Stimulated activated CD8-positive, alpha-beta memory T cell treated with anti-CD3 and anti-CD28 coated beads, Interleukin-12 subunit alpha, Interleukin-12 subunit beta, amount 100 ng/mL, for 24 hours (primary cell): Measurements from ENCODE around the gene LACC1.

Source experiments
- DNase-seq: peaks from one replicate; pipeline ENCODE4 v3.0.0-alpha.2; 2020; ENCODE audit errors: extremely low read depth

Gene LACC1

DNA sequence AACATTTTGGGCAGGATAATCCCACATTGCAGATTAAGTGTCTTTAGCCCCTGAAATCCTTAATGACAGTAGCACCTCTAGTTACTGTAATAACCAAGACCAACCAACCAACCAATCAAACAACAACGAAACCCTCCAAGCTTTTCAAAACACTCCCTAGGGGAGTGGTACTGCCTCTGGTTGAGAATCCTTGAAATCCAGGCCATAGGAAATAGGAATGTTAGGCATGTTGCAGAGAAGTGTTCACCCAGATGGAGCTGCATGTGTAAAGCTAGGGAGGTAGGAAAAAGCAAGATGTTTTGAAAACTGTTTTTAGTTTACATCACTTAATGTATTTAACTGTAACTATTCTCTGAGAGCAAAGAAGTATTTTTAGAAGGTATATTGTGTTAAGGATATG, 4.5 kb downstream of the LACC1 start:
- no peak for DNase-seq

DNA sequence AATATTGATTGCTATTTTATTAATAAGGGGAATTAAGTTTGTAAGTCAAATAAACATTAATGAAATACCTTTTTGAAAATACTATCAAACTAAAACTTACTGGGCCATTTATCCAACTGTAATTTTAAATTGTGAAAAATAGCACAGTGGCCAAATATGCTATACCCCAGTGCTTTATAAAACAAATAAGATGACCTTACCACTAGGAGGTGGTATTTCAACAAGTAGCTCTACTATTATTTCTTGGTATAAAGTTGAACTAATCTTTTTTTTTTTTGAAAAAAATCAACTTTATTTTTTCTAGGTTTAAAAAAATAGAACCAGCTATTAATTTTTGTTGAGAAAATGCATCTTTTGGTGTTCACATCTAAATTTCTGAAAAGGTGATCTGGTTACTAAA, 14.7 kb downstream of the LACC1 start:
- DNase-seq, result no peak

DNA sequence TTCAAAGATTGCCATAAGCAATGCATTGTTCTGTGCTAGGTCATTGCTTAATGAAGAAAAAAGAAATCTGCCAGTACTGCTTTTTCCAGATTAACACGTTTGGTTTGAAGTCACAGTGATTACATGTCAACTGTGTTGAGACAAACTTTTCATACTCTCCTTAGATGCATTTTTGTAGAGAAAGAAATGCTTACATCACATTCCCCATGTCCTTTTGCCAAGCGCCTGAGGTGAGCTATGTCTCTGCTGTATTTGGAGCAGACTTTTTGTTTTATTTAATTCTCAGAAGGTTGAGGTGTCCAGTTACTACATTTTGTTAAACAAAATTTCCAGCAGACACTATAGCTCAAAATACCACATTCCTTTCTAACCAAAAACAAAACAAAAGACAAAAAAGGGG, 16.2 kb downstream of the LACC1 start:
- no peak for DNase-seq

DNA sequence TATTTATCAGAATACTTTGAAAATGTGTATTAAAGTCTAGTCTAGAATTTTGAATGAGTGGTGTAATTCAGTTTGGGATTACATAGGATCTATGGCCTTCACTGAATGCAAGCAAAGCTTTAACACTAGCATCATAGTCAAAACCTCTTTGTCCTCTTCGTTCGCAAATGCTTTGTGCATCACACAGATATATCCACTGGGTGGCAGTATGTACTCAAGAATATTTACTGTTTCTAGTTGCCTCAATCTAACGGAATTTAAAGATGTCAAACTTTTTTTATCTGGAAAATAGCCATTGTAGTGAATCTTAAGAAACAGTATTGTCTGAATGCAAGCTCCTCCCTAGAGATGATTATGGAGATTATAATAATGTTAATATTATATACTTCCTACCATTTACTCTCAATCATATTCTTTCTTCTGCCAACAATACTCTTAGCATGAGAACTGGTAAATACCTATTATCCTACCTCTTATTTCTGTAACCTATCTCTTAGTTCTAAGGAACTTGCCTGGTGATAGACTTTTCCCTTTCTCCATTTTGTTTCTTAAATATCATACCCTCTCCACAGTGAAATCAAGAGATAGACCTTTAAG, 25.8 kb downstream of the LACC1 start:
- no peak for DNase-seq

DNA sequence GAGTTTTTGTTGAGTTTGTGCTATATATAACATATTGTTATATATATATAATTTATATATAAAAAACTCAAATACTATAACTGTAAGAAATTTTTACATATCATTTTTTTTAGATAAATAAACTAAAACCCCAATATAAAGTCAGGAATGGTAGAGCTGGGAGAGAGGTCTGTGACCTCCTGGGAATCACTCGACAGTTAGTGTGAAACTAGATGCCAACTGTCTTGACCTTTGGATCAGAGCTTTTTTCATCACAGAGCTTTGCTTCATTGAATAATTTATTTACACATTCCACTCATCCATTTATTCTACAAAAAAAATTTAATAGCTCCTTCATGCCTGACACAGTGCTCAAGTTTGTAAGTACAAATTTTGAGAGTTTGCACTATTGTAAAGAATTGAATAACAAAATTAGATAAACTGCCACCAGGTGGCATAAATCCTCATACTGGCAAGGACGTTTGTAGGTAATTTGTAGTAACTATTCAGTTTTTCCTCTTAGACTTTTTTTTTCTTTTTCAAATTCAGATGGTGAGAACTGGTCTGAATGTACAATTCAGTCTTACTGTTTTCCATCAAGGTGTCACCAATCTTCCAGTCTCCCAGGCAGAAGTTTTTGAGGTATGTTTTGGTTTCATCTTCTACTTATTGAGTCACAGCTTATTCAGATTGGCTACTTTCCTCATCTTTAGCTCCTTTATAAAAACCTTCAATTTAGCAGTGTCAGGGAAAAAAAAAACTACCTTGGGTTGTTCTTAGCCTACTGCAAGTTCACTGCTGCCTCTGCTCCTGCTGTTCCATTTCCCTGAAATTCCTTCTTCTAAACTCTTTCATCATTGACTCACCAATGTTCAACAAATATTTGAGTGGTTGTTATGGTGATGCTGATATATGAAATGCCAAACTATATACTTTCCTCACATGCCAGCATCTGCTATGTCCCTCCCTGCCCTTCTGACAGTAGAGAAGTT, 28.7 kb downstream of the LACC1 start:
- DNase-seq, result no peak

DNA sequence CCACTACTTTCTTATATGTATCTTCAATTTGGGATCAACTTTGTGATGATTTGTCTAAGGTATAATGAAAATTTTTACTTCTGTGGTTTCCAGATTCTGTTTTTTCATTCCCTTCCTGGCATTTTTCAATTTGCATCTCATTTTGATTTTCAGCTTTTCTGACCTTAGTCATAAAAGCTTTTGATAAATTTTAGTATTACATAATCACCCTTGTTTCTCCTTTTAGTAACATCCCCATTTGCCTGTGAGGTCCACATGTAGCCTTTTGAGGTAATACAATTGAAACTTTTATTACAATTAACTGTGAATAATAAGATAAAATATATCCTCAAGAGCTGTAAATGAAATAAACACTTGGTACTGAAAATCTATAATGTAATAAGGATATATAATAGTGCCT, 31.2 kb downstream of the LACC1 start:
- DNase-seq, result no peak

DNA sequence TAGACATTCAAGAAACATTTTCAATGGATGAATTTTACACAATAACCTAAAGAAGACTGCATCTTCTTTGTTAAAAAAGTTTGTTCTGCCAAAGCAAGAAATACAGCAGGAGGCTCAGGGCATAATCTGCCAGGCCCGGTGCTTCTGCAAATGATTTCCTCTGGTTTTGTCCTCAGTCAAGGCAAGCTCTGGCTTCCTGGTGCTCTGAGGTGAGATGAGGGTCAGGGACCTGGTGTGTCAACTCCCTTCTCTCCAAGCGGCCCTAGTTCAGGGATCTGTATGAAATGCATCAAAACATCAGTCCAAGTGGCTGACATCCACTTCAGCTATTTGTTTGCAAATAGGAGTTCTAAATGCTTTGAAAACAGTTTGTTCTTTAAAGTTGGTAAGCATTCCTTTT, 31.6 kb downstream of the LACC1 start:
- DNase-seq, result no peak

DNA sequence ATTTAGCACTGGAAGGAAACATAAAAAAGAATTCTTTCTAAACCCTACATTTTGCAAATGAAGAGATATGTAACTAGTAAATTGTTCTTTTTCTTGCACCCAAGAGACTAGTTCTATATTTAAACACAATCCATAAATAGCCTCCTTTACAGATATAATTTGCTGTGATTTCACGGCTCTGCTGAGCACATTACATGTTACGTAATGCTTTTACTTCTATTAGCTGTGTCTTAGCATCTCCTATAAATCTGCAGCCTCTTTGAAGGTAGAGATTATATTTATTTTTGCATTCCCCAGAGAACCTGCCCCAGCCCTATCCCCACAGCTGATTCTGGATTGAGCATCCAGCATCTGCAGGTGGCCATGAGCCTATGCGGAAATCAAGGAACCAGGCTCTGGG, 32.2 kb downstream of the LACC1 start:
- DNase-seq, result no peak

DNA sequence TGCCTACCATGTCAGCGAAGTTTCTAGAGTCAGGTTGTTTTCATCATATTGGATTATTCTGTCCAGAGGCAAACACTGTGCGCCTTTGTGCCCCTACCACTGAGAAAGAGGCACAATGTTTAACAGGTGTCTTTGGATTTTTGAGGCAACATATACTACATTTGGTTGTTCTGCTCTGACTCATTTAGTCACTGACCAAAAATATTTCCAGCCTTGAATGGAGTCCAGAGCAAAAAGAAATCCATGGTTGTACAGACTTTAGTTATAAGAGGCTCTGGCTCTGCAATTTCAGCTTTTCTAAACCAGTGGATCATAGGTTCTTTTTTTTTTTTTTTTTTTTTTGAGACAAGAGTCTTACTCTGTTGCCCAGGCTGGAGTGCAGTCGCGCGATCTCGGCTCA, 35.7 kb downstream of the LACC1 start:
- no peak for DNase-seq

DNA sequence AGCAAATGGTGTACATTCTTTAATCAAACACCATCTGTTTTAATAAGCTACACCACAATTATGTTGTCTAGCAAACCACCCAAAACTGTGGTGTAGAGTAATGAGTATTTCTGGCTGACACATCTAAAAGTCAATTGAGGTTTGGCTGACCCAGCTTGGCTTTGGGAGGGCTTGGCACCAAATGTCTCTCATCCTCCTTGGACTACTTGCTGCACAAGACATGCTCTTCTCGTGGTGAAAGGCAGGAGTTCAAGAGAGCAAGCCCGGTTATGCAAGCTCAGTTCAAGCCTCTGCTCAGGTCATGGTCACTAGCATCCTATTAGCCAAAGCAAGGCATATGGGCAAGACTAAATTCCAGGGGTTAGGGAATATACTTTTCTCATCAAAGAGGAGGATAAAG, 37.1 kb downstream of the LACC1 start:
- DNase-seq, result no peak

DNA sequence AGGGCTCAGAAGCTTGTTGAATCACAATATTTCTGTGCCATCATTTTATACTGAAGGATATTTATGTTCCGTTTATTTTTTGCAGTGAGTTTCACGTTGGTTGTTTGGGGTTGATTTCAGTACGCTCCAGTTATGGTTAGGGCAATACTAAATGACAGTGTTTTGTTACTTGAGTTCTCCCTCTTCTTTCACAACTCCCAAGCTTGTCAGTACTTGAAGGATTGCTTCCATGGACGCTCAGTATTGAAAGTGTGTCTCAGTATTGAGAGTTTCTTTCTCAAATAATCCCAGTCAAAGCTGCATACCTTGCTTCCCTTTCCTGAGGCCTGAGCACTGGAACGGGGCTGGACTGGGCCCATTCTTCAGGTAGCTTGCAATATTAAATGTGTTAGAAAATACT, 38.9 kb downstream of the LACC1 start:
- DNase-seq, result no peak

DNA sequence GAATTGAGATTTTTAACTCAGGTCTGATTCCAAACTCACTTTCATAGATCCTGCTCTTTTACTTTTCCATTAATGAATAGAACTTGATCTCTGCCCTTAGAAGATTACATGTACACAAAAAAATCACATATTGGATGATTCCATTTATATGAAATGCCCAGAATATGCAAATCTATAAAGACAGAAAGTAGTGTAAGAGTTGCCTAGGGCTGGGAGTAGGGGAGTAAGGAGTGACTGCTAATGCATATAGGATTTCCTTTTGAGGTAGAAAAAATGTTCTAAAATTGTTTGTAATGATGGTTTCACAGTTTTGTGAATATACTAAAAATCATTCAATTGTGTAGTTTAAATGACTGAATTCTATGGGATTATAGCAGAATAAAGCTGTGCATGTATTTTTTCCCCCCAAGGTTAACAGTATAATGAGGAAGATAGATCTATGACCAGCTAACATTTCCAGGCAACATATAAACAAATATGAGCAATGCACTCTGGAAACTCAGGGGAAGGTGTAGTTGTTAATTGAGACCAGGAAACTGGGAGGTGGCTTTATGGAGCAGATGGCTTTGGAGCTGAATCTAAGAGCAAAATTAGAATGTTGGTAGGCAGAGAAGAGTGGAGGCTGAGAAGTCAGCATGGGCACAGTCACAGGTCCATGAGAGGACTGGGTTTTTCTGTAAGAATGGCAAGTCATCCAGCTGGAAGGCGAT, 41.4 kb downstream of the LACC1 start:
- DNase-seq, result no peak

DNA sequence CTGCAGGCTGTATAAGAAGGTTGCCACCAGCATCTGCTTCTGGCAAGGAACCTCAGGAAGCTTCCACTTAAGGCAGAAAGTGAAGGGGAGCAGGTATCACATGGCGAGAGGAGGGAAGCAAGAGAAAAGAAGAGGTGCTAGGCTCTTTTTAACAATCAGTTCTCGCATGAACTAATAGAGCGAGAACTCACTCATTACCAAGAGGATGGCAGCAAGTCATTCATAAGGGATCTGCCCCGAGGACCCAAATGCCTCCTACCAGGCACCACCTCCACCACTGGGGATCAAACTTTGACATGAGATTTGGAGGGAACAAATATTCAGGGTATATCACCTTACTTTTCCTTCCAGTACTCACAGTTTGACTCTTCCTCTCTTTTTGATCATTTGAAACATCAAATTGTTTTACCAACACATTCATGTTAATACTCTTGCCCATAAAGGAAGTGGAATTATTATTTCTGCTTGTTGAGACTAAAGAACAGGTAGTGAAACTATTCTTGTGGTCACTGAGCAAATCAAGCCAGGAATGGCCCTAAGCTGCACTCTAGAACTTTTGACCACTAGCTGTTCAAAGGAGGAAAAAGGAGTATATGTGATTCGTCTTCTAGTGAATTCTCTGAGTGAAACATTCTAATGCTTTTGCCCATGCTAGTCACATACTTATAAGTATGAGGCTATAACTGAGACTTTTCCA, 45.0 kb downstream of the LACC1 start:
- no peak for DNase-seq

DNA sequence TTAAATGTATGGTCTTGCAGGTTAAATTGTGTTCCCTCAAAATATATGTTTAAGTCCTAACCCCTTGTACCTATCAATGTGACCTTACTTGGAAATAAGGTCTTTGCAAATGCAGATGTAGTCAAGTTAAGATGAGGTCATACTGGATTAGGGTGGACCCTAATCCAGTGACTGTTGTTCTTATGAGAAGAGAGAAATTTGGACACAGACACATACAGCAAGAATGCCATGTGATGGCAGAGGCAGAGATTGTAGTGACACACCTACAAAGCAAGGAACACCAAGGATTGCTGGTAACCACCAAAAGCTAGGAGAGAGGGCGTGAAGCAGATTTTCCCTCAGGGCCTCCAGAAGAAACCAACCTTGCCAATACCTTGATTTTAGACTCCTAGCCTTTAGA, 50.2 kb downstream of the LACC1 start:
- no peak for DNase-seq

DNA sequence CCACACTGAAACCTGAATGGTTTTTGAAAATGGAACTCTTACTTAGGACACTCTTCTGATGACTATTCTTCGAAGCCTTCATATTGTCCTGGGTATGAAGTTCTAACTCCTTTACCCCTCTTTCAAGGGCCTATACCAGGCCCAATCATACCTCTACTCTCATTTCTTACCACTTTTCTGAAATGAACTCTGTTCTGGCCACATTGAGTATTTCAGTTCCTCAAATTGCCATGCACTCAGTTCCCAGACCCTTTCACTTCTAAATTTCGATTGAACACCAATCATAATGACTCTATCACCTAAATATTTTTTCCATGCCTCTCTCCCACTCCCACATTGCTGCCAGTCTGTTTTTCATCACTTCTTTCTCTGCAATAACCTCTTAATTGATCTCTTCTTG, 53.7 kb downstream of the LACC1 start:
- no peak for DNase-seq

DNA sequence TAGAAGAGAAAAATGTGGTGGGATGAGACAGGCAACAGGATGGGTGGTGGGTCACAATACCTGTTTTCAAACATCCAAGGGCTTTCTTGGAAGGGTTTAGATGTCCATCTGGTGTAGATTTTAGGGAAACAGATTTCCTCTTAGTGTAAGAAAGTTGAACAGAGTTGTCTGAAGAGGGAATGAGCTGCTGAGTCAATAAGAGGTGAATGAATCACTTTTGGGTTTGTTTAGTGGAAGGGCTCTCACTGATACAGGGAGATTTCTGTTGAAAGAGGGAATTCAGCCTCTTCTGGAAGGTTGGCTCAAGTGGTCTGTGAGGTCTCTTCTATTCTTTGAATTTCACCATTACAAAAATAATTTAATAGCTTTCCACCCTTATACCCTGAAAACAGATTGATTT, 54.6 kb downstream of the LACC1 start:
- no peak for DNase-seq

DNA sequence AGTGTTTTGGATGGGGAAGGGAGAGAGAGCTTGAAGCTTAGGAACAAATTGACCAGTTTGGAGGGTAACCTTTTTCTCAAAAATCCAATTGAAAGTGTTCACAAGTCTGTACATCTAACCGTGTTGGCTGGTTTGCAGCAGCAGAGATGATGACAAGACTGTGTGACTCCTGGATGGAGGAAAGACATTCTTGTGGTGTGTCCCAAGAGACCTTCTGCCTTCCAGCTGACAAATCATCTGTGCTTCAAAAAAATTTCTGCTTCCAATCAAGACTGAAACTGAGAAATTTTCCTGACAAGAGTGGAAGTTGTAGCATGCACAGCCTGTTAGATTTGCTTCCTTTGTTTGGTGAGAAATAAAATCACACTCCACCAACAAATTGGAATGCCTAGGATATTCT, 56.2 kb downstream of the LACC1 start:
- no peak for DNase-seq

DNA sequence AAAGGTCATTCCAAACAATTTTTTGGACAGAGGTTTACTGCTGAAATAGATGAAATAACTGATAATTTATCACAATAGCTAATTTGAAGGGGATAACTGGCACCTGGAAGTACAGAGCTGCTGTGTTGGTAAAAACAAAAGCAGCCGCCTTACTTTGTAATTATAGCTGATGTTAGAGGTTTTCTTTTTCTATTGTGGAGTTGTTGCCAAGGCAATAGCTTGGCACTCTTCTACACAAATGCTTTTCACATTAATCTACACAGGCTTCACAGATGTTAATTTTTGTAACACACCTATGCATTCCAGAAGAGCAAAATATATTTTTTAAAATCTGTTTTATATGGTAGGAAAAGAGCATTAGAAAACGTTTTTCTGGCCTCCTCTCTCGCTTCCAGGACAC, 56.9 kb downstream of the LACC1 start:
- no peak for DNase-seq

DNA sequence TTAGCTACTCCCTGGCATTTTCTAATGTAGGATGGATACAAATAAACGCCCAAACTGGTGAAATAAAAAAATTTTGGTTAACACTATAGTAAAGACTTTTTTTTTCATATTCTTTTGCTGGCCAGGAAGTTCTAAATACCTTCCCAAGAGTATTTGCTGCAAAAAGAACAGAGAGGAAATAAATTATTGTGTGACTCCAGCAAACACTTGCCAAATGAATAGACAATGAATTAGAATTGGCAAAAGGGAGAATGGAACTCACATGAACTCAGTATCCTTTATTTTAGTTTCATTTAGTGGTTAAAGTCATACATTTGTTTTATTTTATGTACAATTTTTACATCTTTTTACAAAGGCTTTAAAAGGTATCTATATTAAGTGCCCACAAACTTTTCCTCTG, 58.1 kb downstream of the LACC1 start:
- DNase-seq, result no peak

DNA sequence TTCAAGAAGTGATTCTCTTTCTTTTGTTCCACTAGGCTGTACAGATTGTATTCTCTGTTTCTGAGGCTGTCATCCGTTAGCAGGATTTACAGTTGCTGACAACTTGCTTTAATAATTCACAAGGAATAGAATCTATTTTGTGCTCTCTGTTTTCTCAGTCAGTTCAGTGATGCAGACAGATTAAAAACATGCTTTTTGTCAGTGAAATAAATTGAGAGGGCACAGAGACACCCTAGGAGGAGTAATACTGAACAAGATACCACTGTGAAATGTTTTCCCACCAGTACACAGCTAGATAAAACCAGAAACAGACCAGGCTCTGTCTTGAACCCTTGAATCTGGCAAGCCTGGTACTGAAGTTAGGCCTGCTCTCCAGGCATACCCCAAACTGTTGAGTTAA, 58.7 kb downstream of the LACC1 start:
- DNase-seq, result no peak

DNA sequence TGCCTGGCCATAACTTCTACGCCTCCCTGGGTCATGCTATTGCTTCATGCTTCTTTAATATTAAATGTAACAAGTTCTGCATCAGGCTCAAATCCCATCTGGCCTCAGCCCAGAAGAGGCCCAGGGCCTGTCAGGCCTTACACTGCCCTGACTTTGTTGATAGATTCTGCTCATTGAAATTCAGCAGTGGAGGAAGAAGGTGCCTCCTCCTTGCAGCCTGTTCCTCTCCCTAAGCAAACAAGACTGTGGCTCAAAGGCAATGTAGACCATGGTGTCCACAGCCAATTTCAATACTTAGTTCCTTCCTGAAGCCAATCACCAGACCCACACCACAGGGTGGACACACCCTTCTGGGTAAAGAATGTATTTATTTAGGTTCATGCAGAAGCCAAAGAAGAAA, 59.4 kb downstream of the LACC1 start:
- DNase-seq, result no peak

DNA sequence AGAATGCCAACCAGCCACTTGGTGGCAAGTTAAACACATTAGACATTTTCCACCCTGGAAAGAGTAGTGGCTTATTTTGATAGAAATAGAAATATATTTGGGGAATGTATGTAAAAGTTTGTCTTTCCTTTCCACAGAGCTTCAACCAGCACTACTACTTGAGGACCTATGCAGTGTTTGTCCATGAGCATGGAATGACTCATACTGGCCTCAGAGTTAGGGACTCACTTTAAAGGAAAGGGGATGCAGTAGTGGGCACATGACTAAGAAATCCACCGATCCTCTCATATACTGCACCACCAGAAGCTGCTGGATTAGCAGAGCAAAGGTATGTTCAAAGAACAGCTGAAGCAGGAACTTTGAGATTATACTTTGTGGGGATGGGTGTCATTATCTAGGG, 62.6 kb downstream of the LACC1 start:
- no peak for DNase-seq
